T-helper 1 cell (primary cell): Measurements from ENCODE around the gene ULBP3.
"Not testable (repeated sequence)": the region's sequence is repeated elsewhere in the genome, so short reads cannot be mapped to it uniquely, and the experiment has no call there.

Experiments used
- DNase-seq, 5 donors: peaks; one replicate each; pipeline ENCODE4 v3.0.0-alpha.2; 2012 to 2020

The ULBP3 gene

DNA sequence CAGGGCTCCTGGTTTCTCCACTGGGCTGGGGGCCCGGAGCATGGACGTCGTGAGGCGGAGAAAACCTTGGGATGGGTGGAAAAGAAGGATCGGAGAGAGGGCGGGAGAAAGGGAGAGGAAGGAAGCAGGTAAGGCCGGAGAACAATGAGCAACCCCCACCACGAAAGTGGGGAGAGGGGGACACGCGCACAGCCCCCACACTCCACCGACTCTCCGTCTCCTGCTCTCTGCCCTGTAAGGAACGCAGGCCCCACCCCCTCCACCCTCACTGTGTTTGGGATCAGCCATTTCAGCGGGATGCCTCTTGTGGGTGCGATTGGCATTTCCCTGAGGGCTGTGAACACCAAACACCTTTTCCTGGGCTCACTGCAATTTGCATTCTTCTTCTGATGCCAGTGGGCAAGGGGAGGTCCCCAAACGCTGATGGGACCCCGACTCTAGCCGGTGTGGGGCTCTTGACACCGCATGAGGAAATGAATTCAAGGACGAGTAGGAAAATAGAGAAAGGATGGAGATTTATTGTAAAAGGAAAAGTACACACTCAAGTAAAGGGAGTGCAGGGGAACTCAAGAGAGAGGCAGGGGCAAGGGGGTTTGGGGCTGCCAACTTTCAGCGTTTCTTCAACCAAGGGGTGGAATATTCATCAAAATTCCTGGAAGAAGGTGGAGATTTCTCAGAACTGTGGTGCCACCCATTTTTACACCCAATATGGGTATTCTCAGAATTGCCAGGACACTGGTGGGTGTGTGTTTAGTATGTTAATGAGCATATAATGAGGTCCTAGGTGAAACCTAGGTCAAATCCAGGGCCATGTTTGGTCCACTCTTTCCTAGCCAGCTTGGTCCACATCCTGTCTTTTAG lies 30.5 kb downstream of the ULBP3 start:
- no peak for DNase-seq

DNA sequence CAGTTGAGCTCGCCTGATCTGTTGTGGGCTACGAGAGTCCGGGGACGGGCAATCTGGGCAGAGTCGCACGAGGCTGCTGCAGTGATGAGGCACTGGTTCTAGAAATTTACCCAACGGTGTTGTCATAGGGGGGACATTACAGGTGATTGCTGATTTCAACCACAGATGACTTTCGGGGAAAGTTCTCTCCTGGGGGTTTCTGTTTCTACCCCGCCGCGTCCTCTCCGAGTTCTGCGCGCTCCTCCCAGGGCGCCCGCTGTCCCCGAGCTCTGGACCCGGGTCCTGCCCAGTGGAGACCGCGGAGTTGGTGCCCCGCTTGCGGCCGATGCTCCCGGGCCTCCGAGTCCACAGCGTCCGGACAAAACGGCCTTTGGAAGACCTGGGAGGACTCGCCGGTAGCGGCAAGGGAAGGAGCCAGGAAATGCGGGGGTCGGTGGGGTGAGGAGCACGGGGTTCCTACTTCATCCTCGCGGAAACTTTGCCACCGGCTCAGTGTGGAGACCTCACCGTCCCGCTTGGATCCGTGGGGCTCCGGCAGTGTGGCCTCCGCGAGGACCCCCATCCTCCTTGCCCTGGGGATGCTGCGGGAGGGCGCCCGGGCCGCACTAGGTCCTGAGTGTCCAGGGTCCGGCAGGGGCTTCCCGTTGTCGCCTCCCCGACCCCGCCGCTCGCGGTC lies 31.3 kb downstream of the ULBP3 start:
- DNase-seq = no peak

DNA sequence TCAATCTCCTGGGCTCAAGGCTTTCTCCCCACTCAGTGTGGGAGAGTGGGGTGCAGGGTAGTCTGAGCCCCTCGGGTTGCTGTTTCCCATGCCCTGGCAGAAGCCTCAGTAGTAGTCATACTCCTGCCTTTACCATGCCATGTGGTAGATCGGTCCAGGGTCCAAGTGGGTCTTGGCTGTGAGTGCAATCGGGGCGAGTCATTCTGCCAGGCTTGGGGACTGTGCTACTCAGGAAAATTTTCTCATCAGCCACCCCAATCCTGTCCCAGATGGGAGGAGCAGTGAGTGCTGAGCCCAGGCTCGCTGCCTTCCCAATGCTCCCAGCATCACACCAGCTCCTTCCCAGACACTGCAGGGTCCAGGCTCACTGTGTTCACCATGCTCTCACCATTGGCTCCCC lies 32.8 kb downstream of the ULBP3 start:
- no peak for DNase-seq

DNA sequence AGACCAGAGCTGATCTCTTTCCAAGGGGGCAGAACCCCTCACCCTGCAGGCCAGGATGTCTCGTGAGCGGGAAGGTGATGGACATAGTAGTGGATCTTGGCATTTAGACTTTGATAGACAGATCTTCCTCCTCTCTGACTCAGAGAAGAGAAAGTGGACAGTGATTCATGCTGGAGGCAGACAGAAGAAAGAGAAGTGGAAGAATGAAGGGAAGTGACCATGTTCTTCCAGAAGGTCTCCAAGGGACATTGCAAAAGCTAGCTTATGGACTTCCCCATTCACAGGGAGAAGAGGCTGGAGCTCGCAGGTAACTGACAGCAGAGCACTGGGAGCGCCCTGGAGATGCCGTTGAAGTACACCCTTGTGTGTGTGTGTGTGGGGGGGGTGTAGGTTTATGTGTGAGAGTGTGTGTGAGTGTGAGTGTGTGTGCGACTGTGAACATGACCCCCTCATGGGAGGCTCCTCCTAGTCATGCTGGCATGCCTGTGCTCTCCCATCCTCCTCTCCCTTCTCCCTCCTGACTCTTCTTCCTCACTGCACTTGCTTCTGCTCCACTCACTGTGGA lies 35.6 kb downstream of the ULBP3 start:
- DNase-seq = no peak

DNA sequence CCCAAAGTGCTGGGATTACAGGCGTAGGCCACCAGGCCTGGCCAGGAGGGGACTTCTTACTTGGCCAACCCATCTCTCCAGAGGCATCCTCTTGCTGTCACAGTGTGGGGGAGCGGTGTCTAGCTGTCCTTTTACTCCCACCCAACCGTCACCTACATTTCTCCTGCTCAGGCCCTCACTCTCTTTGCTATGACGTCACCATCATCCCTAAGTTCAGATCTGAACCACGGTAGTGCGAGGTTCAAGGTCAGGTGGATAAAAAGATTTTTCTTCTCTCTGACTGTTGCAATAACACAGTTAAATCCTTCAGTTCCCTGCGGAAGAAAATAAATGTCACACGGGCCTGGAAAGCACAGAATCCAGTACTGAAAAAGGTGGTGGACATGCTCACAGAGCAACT lies 36.3 kb downstream of the ULBP3 start:
- no peak for DNase-seq

DNA sequence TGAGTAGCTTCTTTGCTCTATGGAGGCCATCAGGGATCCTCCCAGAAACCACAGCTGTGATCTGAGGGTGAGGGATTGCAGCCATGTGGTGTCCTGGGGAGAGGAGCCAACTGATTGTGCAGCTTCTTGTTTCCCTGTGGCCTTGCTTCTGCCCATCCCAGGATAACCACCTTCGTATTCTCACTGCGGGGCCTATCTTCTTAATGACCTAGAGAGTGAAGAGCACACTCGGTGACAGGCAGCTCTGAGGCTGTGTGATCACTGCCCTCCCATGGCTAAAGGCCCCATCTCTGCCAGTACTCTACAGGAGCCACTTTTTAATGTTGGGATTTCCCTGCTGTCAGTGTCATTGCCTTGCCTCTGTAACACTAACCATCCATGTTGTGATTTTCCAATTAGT lies 38.3 kb downstream of the ULBP3 start:
- no peak for DNase-seq

DNA sequence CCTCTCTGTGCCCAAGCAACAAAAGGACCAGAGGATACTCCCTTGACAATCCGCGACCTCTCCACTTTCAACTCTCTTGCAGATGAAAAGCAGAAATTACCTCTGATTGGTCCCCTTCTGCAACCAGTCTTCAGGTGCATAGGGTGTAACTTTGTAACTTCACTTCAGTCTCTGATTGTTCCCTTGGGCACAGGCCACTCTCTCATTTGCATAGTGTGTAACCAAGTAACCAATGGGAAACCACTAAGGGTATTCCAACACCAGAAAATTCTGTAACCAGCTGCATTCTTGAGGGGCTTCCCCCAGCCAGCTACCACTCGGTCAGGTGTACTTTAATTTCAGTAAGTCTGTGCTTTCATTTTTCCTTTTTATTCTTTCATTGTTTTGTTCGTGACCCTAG lies 39.2 kb downstream of the ULBP3 start:
- DNase-seq = no peak

DNA sequence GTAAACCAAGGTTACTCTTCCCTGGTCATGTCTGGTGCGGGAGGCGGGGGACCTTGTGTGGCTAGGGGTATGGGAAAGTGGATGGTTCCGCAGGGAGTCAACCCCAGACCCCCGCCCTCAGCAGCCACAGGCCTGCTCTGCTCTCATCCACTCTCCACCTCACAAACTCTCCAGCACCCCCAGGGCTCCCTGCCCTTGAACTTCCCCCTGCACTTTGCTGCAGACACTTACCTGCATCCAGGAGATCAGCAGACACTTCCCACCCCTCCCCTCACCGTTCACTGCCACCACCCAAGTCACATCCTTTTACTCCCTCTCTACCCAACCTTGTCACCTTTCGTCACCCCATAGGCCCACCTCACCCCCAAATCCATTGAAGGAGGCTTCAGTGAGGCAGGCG lies 39.6 kb downstream of the ULBP3 start:
- no peak for DNase-seq

DNA sequence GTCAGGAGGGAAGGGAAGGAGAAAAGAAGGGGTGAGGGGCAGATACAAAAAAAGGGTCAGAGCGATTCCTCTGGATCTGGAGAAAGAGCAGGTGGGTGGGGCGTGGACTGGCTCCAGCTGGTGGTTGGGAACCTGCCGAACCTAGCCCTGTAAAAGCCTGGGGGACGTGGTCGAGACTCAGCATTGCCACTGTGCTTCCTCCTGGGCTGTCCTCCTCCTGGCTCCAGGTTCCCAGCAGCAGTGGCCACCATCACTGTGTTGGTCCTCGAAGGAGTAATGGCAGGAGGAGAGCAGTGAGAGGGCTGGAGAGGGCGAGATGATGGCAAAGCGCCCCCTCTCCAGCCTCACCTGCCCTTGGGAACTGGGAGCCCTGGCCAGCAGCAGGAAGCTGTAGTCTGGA lies 40.1 kb downstream of the ULBP3 start:
- DNase-seq = no peak

DNA sequence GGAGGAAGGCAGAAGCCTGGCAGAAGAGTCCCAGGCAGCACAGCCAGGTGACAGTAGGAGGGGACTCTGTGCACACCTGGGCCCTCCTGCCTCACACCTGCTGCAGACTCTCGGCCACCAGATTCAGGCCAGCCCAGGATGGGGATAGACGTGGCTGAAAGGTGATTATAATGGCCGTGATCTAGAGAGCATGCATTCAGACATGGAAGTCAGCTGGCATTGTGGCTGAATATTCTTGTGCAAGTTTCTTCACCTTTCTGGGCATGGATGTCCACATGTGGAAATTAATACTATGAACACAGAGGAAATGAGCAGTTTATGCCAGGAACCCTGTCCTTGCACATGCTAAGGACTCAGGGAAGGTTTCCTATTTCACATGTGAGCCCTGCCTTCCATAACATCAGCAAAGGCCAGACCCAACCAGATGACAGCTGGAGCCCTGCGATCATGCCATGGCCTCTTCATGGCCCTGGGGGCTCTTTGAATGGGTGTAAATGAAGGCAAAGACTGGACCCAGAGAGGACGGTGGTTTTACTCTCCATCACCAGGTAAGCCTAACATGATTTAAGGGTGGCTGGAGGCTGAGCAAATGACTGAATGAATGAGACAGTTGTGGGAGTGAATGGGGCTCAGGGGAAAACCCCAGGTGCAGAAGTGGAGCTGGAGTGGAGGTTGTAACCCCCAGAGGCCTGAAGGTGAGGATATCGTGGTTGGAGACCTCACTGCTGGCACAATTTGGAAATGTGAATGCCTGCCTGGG lies 40.9 kb downstream of the ULBP3 start:
- no peak for DNase-seq

DNA sequence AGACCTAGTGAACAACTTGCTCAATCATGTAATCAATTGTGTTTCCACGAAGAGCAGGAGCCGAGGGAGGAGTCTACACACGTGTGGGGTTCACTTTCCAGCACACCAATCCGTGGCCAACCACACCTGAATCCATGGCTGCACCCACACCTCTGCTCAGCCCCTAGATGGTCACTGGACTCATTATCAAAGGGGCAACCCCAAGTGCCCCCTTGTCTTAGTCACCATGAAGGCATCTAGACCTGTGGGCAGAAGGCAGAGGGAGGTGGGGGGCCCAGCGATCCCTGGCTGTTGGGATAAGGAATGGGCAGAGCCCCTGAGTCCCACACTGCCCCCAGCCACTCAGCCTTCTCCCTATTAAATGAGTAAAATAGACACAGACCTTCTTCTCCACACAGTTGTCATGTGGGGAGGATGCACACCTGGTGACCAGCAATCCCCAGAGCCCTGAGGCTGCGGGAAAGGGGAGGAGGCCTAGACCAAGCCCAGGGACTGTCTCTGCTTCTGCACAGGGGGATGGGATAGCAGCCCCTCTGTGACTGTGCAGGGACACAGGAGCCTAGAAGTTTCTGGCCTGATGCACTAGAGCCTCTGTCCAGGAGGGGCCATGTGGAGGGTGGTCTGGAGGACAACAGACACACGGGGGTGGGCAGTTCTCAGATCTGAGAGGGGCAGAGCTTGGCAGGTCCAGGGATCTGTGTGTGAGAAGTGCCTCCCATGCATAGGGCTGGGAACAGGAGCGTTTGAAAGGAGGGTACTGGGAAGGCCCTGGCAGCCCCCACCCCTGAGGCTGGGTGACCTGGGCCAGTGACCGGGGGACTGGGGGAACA lies 41.7 kb downstream of the ULBP3 start:
- no peak for DNase-seq

DNA sequence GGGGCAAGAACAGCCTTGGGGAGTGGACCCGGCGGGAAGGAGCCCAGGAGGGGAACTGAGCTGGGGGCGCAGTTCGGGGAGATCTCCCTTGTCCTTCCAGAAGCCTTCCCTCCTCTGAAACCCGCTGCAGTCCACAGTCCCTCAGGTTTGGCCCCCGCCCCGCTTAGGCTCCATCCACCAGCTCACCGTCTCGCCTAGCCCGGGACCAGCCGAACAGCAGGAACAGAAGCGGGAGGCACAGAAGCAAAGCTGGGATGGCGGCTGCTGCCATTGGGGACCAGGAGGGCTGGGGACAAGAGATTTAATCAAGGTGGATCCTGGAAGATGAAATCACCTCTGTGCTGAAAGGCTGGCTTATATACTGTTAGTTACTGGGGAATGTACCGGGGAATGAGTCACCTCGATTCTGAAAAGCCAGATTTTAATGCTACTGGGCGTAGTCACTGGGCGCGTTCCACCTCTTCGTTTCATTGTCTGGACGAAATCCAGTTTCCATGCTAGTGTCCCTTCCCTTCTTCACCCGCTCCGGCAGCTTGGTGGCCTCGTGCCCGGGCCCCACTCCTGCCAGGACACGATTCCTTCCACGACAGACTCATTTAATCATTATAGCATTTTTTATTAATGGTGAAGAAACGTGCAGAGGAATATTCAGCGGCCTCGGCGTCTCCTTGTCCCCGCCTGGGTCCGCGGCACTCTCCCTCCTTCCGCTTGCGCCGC lies 43.6 kb downstream of the ULBP3 start, which contains the start of gene RAET1L:
RAET1L (minus strand) TSS at position 332 of the 717 bp plus-strand sequence; CDS start at position 271, 61 bp downstream.
- DNase-seq = peak in 1 of 5 donors; percentile 16

DNA sequence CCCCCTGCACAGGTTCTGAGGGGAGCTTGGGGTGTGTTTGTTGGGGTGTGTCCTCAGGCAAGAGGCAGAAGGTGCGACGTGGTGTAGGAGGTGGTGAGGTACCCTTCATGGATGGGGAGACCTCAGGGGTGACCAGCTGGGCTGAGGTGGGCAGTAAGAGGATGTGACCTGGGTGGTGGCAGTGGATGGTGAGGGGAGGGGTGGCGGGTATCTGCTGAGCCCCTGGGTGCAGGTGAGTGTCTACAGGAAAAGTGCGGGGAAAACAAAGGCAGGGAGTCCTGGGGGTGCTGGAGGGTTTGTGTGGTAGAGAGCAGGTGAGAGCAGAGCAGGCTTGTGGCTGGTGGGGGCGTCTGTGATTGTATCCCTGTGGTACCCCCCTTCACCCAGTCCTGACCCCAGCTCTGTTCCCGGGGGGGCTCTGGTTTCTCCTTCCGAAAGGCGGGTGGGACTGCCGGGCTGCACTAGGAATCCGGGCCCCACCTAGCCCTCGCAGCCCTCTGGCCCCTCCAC lies 44.2 kb downstream of the ULBP3 start:
- DNase-seq = no peak

DNA sequence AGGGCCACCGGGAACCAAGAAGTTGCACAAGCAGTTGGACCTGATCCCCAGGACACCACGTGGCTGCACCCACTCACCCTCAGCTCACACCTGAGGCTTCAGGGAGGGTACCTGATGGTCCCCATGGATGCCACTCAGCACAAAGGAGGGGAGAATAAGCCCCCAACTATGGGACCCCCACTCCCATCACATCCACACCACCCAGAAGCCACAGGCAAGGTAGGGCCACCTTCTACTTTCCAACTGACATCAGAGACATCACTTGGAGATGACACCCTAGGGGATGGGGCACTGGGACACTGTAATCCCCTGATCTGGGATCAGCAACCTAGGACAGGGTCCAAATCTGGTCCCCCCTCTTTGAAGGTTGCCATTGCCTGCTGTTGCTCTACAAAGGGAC lies 44.9 kb downstream of the ULBP3 start:
- not testable (repeated sequence) for DNase-seq

DNA sequence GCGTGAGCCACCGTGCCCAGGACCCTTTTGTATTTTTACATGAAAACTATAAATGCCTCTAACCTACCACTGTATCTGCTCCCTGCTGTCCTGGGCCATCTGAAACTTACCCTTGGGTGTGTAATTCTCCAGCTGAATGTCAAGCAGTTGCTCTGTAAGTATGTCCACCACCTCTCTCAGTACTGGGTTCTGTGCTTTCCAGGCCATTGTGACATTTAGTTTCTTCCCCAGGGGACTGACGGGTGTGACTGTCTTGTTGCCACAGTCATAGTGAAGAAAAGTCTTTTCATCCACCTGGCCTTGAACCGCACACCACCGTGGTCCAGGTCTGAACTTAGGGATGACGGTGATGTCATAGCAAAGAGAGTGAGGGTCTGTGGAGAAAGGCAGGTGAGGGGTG lies 47.1 kb downstream of the ULBP3 start:
- not testable (repeated sequence) for DNase-seq

DNA sequence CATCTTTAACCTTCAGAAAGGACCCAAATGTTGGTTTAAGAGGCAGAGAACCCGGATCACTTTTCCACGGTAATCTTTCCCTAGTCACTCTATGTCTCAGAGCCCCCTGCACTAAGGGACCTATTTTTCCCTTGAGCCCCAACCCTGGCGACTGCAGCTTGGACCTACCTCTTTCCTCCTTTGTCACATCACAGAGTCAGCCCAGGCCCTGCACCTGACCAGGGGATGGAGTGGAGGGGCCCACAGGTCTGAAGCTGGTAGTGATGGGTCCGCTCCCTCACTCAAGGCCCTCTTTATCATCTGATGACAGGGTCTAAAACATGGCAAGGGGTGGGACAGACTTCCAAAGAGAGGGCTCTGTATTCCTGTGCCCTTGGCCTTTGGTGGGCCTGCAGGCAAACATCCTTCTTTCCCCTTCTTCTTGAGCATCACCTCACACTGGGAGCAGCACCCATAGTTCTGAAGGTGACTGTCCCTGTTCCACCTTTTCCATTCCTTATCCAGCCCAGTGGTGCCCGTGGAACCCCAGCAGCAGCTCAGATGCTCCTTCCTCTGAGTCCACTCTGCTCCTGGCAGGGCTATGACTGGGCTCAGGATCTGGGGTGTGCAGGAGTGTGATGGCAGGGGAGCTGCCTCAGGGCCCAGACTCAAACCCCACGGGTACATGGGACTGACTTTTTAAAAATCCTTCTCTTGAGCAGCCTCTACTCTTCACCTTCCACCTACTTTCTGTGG lies 49.9 kb downstream of the ULBP3 start:
- DNase-seq = no peak

DNA sequence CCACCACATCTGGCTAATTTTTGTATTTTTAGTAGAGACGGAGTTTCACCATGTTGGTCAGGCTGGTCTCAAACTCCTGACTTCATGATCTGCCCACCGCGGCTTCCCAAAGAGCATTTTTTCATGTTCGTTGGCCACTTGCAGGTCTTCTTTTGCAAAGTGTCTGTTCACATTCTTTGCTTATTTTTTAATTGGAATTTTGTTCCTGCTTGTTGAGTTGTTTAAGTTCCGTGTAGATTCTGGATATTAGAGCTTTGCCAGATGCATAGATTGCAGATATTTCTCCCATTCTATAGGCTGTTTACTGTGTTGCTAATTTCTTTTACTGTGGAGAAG lies 51.8 kb downstream of the ULBP3 start:
- not testable (repeated sequence) for DNase-seq

DNA sequence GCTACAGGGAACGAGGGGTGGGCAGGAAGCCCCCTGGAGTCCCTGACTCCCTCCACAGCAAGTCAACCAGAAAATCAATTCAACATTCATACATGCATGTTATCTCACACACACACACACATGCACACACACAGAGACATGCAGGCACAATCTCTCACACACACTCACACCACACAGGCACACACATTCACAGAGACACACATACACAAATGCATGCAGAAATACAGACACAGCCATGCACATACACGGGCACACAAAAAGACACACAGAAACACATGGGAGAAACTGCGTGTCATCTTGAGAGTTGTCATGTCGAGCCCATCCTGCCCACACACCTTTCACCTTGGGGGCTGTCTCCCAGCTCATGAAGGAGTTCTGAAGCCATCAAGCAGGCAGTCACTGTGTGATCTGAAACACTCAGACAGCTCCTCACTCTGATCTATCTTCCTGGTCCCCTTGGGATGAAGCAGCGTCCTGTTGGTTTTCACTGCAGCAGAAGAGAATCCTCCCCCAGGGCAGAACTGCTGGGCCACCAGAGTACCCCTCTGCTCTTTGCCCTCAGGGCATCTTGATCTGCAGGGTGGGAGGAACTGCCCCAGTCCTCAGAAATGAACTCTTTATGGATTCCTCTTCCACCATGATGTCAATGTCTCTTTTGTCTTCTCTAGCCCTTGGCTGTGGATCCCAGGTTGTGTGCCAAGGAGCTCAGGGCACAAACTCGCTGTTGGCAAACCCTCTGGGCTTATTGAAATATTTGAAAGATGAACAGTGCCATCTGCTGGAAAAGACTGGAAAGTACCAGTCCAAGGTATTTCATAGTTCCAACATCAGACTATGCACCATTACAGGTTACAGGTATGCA lies 52.4 kb downstream of the ULBP3 start:
- DNase-seq = peak in 4 of 5 donors; percentile 23 to 60 (median 54)

DNA sequence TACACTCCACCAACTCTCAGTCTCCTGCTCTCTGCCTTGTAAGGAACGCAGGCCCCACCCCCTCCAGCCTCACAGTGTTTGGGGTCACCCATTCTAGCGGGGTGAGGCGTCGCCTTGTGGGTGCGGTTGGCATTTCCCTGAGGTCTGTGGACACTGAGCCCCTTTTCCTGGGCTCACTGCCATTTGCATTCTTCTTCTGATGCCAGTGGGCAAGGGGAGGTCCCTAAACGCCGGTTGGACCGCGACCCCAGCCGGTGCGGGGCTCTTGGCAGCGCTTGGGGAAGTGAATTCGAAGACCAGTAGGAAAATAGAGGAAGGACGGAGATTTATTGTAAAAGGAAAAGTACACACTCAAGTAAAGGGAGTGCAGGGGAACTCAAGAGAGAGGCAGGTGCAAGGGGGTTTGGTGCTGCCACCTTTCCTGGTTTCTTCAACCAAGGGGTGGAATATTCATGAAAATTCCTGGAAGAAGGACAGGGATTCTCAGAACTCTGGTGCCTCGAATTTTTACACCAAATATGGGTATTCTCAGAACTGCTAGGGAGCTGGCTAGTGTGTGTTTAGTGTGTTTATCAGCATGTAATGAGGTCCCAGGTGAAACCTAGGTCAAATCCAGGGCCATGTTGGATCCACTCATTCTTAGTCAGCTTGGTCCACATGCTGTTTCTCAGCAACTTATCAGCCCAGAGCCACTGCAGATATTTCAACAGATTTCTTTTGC lies 53.5 kb downstream of the ULBP3 start:
- not testable (repeated sequence) for DNase-seq
